Fibroblast of mammary gland (primary cell): ENCODE data around the gene SLC6A12.

Experiments
- DNase-seq: peaks from one replicate; pipeline ENCODE4 v3.0.0-alpha.2; 2010; ENCODE audit warnings: low read depth
- H3K4me3 ChIP-seq: 2 replicates; pipeline ENCODE4 v1.5.1; 2011; ENCODE audit warnings: low read depth, mild to moderate bottlenecking, low read length, moderate library complexity; ENCODE audit not compliant: control insufficient read depth
- CTCF ChIP-seq: conservative IDR thresholded peaks from 2 replicates; pipeline ENCODE4 v1.5.1; 2011; ENCODE audit warnings: low read depth, low read length, inconsistent platforms; ENCODE audit not compliant: control insufficient read depth, insufficient read depth

The SLC6A12 gene

GRCh38 chr12:207804-208203 lies 6.2 kb downstream of the SLC6A12 start:
- H3K4me3 ChIP-seq: no peak overlapping the region
- DNase-seq: no peak
- no peak for TF ChIP-seq CTCF

GRCh38 chr12:206746-207440 lies 7.1 kb downstream of the SLC6A12 start:
- TF ChIP-seq CTCF: no peak
- DNase-seq: no peak
- H3K4me3 ChIP-seq: no peak overlapping the region

GRCh38 chr12:205026-205425 lies 8.9 kb downstream of the SLC6A12 start:
- no peak for TF ChIP-seq CTCF
- no peak overlapping the region for H3K4me3 ChIP-seq
- no peak for DNase-seq

GRCh38 chr12:204261-204678 lies 9.7 kb downstream of the SLC6A12 start:
- no peak for TF ChIP-seq CTCF
- no peak for DNase-seq
- no peak overlapping the region for H3K4me3 ChIP-seq

GRCh38 chr12:203462-204260 lies 10.3 kb downstream of the SLC6A12 start:
- H3K4me3 ChIP-seq: peak overlapping the region; percentile 2
- no peak for DNase-seq
- no peak for TF ChIP-seq CTCF

GRCh38 chr12:203074-203461 lies 10.9 kb downstream of the SLC6A12 start:
- H3K4me3 ChIP-seq: no peak overlapping the region
- no peak for TF ChIP-seq CTCF
- DNase-seq: no peak
